GM12878 (cell line): ENCODE results near the gene HCN1. TPM values are rescaled to one million over a fixed set of nuclear protein-coding genes. Genes with fewer than 3 reads are reported as not detected.
"Not testable (repeated sequence)": the region's sequence is repeated elsewhere in the genome, so short reads cannot be mapped to it uniquely, and the experiment has no call there.

Source experiments
- ATAC-seq: fragments of 200-7000 bp; cut with Tn5 transposase; 3 replicates; pipeline ENCODE4 v1.9.1; 2020; ENCODE audit warnings: mild to moderate bottlenecking, moderate library complexity
- BruUV-seq: library from RNA; stranded (reverse); fragments of 400-500 nt; replicated peaks from 2 replicates; lab custom pipeline; 2021; lab: Mats Ljungman, UMichigan
- CTCF ChIA-PET: fragments of 300-600 bp; sonication (Branson Sonifier 250); formaldehyde crosslinking; extraction: SDS; loops from one replicate; lab custom pipeline; 2021; ENCODE audit warnings: inconsistent platforms; lab: Yijun Ruan, JAX
- POLR2A ChIA-PET: fragments of 350-600 bp; formaldehyde crosslinking; extraction: SDS; loops from one replicate; lab custom pipeline; 2021; ENCODE audit warnings: inconsistent platforms; lab: Charles Lee
- RAD21 ChIA-PET: fragments of 300-600 bp; sonication (Branson Sonifier 250); formaldehyde crosslinking; loops from one replicate; lab custom pipeline; 2023; ENCODE audit warnings: antibody characterized with exemption; ENCODE audit not compliant: unreplicated experiment; lab: Charles Lee
- SMC1A ChIA-PET: fragments of 300-600 bp; sonication (Branson Sonifier 250); formaldehyde crosslinking; loops from one replicate; lab custom pipeline; 2023; ENCODE audit not compliant: unreplicated experiment, uncharacterized antibody; lab: Charles Lee
- DNase-seq: peaks from one replicate; pipeline ENCODE4 v3.0.0-alpha.2; 2011; ENCODE audit warnings: low read depth, low spot score
- FAIRE-seq: peaks from 3 replicates; lab custom pipeline; 2011; peaks lifted over from hg19 to GRCh38; lab: Jason Lieb, UNC
- H2AFZ ChIP-seq: 2 replicates; pipeline ENCODE4 v1.6.0; 2011; ENCODE audit warnings: low read depth, low read length, control low read depth; ENCODE audit not compliant: control insufficient read depth
- H3K27ac ChIP-seq: 2 replicates; pipeline ENCODE4 v1.5.1; 2011; ENCODE audit warnings: control low read depth; ENCODE audit not compliant: control insufficient read depth, insufficient read depth
- H3K27me3 ChIP-seq, 2 experiments: replicated peaks in 1 of 2; 2 replicates each; pipeline versions ENCODE4 v1.6.0 to v1.6.1; 2011; ENCODE audit warnings: low read length in 1 of 2; ENCODE audit not compliant: control insufficient read depth in 2 of 2, insufficient read depth in 2 of 2
- H3K36me3 ChIP-seq, 2 experiments: 2 replicates each; pipeline ENCODE4 v1.5.1; 2011; ENCODE audit warnings: low read length in 1 of 2; ENCODE audit not compliant: control insufficient read depth in 2 of 2, insufficient read depth in 2 of 2
- H3K4me1 ChIP-seq: 2 replicates; pipeline ENCODE4 v1.6.1; 2011; ENCODE audit warnings: mild to moderate bottlenecking, low read length, moderate library complexity, mixed read lengths; ENCODE audit not compliant: control insufficient read depth, insufficient read depth
- H3K4me2 ChIP-seq: 2 replicates; pipeline ENCODE4 v1.6.0; 2011; ENCODE audit warnings: control low read depth; ENCODE audit not compliant: control insufficient read depth, insufficient read depth
- H3K4me3 ChIP-seq: fragments of 200-600 bp; sonication (generic); 2 replicates; pipeline ENCODE4 v1.5.1; 2016
- H3K79me2 ChIP-seq: 2 replicates; pipeline ENCODE4 v1.6.0; 2011; ENCODE audit warnings: low read length; ENCODE audit not compliant: control insufficient read depth, insufficient read depth
- H3K9ac ChIP-seq: 2 replicates; pipeline ENCODE4 v1.8.0; 2011; ENCODE audit warnings: low read length, control low read depth, mixed read lengths; ENCODE audit not compliant: control insufficient read depth, insufficient read depth
- H3K9me3 ChIP-seq: replicated peaks from 3 replicates; pipeline ENCODE4 v1.5.1; 2011; ENCODE audit warnings: mild to moderate bottlenecking, low read length; ENCODE audit not compliant: control insufficient read depth, insufficient read depth
- H4K20me1 ChIP-seq: 2 replicates; pipeline ENCODE4 v1.6.0; 2011; ENCODE audit not compliant: control insufficient read depth, insufficient read depth
- GABPA ChIP-seq: IDR thresholded peaks from 2 replicates; pipeline ENCODE4 v1.6.1; 2014; ENCODE audit warnings: antibody characterized with exemption, low read depth, mild to moderate bottlenecking, inconsistent platforms
- HDAC2 ChIP-seq: fragments of 200-600 bp; sonication (generic); IDR thresholded peaks from 2 replicates; pipeline ENCODE4 v1.6.1; 2017
- IKZF1 ChIP-seq: fragments of 450-650 bp; conservative IDR thresholded peaks from 2 replicates; pipeline ENCODE4 v1.6.1; 2017; ENCODE audit warnings: antibody characterized with exemption, mild to moderate bottlenecking
- KDM1A ChIP-seq: fragments of 200-600 bp; sonication (generic); IDR thresholded peaks from 2 replicates; pipeline ENCODE4 v1.6.1; 2016; ENCODE audit warnings: borderline replicate concordance
- NR2C2 ChIP-seq: IDR thresholded peaks from 2 replicates; pipeline ENCODE4 v1.6.1; 2011; ENCODE audit warnings: borderline replicate concordance, low read depth; ENCODE audit not compliant: control insufficient read depth, insufficient read length
- WGBS: methylation state at CpG from one replicate; pipeline ENCODE4 v1.1.6; 2016; ENCODE audit warnings: low lambda C conversion rate; ENCODE audit not compliant: insufficient replicate concordance, insufficient coverage; ENCODE audit errors: missing lambda C conversion rate; 5-methylcytosine and 5-hydroxymethylcytosine counted together
- in situ Hi-C: fragments of 300-500 bp; cut with MboI; formaldehyde crosslinking; loops from 9 replicates; pipeline ENCODE4 v1.14.3; 2018; ENCODE audit warnings: mixed read lengths
- intact Hi-C: fragments of 100-400 bp; cut with micrococcal nuclease; formaldehyde crosslinking; loops from one replicate; pipeline ENCODE4 v1.14.2; 2022; ENCODE audit not compliant: unreplicated experiment
- polyA plus RNA-seq, 11 experiments: library from polyadenylated mRNA; depleted of rRNA in 4 of 11; unstranded in 6 of 11; stranded (reverse) in 5 of 11; fragments of >200 nt; fragmentation: Nextera tagmentation in 4 of 11; fragmentation: Illumina TruSeq in 1 of 11; extraction: Ambion mirVana in 4 of 11; extraction: Trizol in 1 of 11; gene quantifications; 1 replicate in 1 of 11; 2 replicates in 10 of 11; pipeline versions ENCODE4 v1.2.1 to v1.2.3, GENCODE V29; 2011 to 2016; ENCODE audit warnings: inconsistent platforms in 2 of 11, missing spikeins in 2 of 11, low read depth in 1 of 11
- total RNA-seq, 4 experiments: library from RNA; depleted of rRNA in 3 of 4; stranded (reverse); fragments of >200 nt in 3 of 4; fragmentation: Illumina TruSeq in 1 of 4; extraction: Trizol in 1 of 4; gene quantifications; 2 replicates each; pipeline versions ENCODE4 v1.2.1 to v1.2.3, GENCODE V29; 2013 to 2021

Gene HCN1
- total and polyA plus RNA-seq, 10 of the 15 experiments (the other 5 are each of a cell fraction or from before 2014, with no cell fraction given), result not detected

DNA sequence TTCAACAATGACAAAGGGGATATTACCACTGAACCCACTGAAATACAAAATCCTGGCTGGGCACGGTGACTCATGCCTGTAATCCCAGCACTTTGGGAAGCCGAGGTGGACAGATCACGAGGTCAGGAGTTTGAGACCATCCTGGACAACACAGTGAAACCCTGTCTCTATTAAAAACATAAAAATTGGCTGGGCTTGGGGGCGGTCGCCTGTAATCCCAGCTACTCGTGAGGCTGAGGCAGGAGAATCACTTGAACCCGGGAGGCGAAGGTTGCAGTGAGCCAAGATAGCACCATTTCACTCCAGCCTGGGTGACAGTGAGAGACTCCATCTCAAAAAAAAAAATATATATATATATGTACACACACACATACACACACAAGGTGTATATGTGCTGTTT is 324.8 kb downstream of the HCN1 start:
- 69% methylated on average over 8 of the region's 8 CpGs for WGBS
- RAD21 ChIA-PET, result not testable (repeated sequence)

GRCh38 chr5:45355189-45355992 is 340.8 kb downstream of the HCN1 start:
- H3K4me2 ChIP-seq, result no peak overlapping the region
- no peak overlapping the region for H3K4me3 ChIP-seq
- no peak for FAIRE-seq
- no peak for ATAC-seq
- no TSS peak for BruUV-seq
- no peaks in the 10 kb centered on the region for H3K4me1 ChIP-seq
- CTCF ChIA-PET, result no interaction called here
- H3K27ac ChIP-seq, result no peak overlapping the region
- intact Hi-C loops, result no loop called here
- no peak overlapping the region for H3K9ac ChIP-seq
- no peaks in the 10 kb centered on the region for H3K36me3 ChIP-seq
- H3K9me3 ChIP-seq, result no peaks in the 10 kb centered on the region
- RAD21 ChIA-PET, result no interaction called here
- no peak for DNase-seq
- H3K79me2 ChIP-seq, result no peaks in the 10 kb centered on the region
- POLR2A ChIA-PET, result no interaction called here
- no peak overlapping the region for H2AFZ ChIP-seq
- SMC1A ChIA-PET, result no interaction called here
- WGBS, result 48% methylated on average over 3 of the region's 3 CpGs
- no peaks in the 10 kb centered on the region for H3K27me3 ChIP-seq
- in situ Hi-C loops, result no loop called here
- no peak for TF ChIP-seq HDAC2
- TF ChIP-seq NR2C2, result no peak
- TF ChIP-seq KDM1A, result no peak
- no peak for TF ChIP-seq GABPA
- no peak for TF ChIP-seq IKZF1
- no peaks in the 10 kb centered on the region for H4K20me1 ChIP-seq

More for the DNA sequence above, 324.8 kb downstream of the HCN1 start:
- H3K36me3 ChIP-seq, H4K20me1 ChIP-seq, DNase-seq, CTCF ChIA-PET, H3K4me1 ChIP-seq, H3K9ac ChIP-seq, H3K4me2 ChIP-seq, in situ Hi-C loops, H3K9me3 ChIP-seq, BruUV-seq, H2AFZ ChIP-seq, intact Hi-C loops, FAIRE-seq, H3K27me3 ChIP-seq, ATAC-seq, H3K79me2 ChIP-seq, H3K4me3 ChIP-seq, H3K27ac ChIP-seq, POLR2A ChIA-PET: not testable (repeated sequence)
- SMC1A ChIA-PET, result interaction anchor here (1.3 kb wide), 1 partner anchor 46 kb away, joined by 4 read pairs; no protein-coding TSS in a partner anchor
